AG04449 (cell line): ENCODE results near the gene ZXDB.
"Not testable (repeated sequence)": the region's sequence is repeated elsewhere in the genome, so short reads cannot be mapped to it uniquely, and the experiment has no call there.

Source experiments
- CTCF ChIA-PET: fragments of 350-600 bp; formaldehyde crosslinking; extraction: SDS; loops from one replicate; lab custom pipeline; 2021; ENCODE audit warnings: antibody characterized with exemption; lab: Yijun Ruan, JAX
- POLR2A ChIA-PET: fragments of 400-600, 350-600 bp; formaldehyde crosslinking; extraction: SDS; loops from one replicate; lab custom pipeline; 2020; ENCODE audit warnings: antibody characterized with exemption, inconsistent platforms; lab: Yijun Ruan, JAX
- DNase-seq: peaks from one replicate; pipeline ENCODE4 v3.0.0-alpha.2; 2010; ENCODE audit warnings: low read depth, low spot score
- H3K4me3 ChIP-seq: 2 replicates; pipeline ENCODE4 v1.5.1; 2011; ENCODE audit warnings: low read depth, mild to moderate bottlenecking, control low read depth, low read length
- TF ChIP-seq, protein P1 (sequence below): IDR thresholded peaks from one replicate; pipeline ENCODE4 v1.5.1; 2011; ENCODE audit warnings: mild to moderate bottlenecking, moderate library complexity, low read length, control low read depth, inconsistent platforms; ENCODE audit not compliant: insufficient read depth; ENCODE audit errors: missing control alignments

ZXDB gene

DNA sequence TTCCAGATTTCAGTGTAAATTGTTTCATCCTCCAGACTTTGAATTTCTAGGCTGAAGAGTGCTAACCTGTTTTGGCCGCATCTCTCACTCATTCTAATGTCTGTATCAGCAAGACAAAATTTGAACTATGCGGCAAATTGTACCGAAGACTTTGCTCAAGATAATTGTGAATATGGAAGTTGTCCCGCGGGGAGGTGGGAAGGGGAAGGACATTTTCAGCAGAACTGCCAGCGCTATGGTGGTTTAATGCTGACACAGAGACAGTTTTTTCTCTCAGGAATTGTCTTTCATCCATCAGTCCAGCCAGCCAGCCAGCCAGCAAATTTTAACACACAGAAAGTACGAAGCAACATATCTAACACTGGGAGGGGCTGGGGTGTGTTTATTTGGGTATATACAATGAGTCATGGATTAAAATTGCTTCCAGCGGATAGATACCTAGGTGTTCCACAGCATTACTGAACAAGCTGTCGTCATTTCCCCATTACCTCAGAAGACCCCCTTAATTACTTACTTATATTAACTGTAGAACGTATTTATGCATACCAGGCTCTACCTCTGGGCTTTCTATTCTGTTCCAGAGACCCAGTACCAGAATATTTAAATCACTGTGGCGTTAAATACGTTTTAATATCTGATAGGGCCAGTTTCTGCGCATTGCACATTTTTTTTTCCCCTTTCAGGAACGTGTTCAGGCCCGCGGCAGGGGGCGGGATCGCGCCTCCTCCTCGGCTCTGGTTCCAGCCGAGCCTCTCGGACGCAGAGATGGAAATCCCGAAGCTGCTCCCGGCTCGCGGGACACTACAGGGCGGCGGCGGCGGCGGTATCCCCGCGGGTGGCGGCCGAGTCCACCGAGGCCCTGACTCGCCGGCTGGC lies at the start of gene ZXDB:
TSS of gene ZXDB (plus strand) at position 728 of the 876 bp plus-strand sequence. CDS start at position 766, 38 bp downstream.
- CTCF ChIA-PET, POLR2A ChIA-PET, DNase-seq: not testable (repeated sequence)
- peak within 1 kb of the TSS; percentile 53 for H3K4me3 ChIP-seq

DNA sequence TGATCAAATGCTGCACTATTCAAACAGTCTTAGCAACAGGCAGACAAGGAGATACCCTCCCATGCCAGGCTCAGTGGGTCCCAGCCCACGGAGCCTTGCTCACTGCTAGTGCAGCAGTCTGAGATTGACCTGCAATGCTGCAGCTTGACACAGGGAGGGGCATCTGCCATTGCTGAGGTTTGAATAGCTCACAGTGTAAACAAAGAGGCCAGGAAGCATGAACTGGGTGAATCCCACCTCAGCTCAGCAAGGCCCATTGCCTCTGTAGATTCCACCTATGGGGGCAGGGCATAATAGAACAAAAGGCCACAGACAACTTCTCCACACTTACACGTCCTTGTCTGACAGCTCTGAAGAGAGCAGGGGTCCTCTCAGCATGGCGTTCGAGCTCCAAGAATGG lies 26.6 kb upstream of the ZXDB start:
- no peak overlapping the region for H3K4me3 ChIP-seq
- TF ChIP-seq, protein P1, sequence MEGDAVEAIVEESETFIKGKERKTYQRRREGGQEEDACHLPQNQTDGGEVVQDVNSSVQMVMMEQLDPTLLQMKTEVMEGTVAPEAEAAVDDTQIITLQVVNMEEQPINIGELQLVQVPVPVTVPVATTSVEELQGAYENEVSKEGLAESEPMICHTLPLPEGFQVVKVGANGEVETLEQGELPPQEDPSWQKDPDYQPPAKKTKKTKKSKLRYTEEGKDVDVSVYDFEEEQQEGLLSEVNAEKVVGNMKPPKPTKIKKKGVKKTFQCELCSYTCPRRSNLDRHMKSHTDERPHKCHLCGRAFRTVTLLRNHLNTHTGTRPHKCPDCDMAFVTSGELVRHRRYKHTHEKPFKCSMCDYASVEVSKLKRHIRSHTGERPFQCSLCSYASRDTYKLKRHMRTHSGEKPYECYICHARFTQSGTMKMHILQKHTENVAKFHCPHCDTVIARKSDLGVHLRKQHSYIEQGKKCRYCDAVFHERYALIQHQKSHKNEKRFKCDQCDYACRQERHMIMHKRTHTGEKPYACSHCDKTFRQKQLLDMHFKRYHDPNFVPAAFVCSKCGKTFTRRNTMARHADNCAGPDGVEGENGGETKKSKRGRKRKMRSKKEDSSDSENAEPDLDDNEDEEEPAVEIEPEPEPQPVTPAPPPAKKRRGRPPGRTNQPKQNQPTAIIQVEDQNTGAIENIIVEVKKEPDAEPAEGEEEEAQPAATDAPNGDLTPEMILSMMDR: no peak
- DNase-seq: no peak
- POLR2A ChIA-PET: no interaction called here
- CTCF ChIA-PET: no interaction called here

DNA sequence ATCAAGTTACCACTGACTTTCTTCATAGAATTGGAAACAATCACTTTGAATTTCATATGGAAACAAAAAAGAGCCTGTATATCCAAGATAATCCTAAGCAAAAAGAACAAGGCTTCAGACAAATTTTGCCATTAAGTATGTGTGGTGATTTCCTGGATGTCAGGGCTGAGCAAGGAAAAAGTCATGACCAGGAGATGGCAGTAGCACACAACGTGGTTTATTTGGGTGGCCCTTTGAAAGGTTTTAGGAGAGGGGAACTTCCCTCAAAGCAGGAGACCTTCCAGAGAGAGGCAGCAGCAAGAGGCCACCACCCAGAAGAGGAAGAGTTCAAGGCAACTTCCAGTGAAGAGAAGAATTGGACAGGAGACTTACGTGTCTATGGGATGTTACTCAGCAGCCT lies 18.1 kb upstream of the ZXDB start:
- DNase-seq: no peak
- POLR2A ChIA-PET: no interaction called here
- TF ChIP-seq, protein P1: peak; percentile 40
- no peak overlapping the region for H3K4me3 ChIP-seq
- CTCF ChIA-PET: interaction anchor here (0.7 kb wide), 1 partner anchor 19 kb away, joined by 3 read pairs; no protein-coding TSS in a partner anchor

DNA sequence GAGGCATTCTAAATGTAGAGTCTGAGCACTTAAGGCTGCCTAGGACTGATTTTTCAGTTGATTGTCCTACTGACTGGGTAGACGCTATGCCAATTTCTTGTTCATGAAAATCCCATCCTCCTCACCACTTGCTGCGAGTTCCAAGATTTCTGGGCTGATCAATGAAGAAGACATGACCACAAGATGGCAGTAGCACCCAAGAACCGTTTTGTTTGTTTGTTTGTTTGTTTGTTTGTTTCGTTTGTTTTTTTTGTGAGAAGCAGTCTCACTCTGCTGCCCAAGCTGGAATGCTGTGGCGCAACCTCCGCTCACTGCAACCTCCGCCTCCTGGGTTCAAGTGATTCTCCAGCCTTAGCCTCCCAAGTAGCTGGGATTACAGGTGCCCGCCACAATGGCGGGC lies 8.9 kb upstream of the ZXDB start:
- H3K4me3 ChIP-seq, POLR2A ChIA-PET, DNase-seq, CTCF ChIA-PET: not testable (repeated sequence)

DNA sequence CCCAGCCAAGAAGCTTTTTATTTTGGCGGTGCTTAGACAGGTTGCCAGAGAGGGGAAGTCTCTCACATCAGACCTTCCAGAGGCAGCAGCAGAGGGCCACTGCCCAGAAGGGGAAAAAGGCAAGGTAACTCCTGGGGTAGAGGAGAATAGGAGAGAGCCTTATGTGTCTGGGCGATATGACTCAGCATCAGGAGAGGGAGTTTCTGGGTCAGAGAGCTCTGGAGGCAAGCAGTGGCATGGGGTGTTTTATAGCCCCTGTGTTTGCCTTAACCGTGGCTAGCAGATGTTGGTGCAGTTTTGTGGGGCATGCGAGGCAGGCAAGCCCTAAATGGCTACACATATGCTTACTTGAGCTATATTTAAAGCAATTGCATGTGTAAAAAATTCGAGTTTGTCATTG lies 8.3 kb upstream of the ZXDB start:
- H3K4me3 ChIP-seq: no peak overlapping the region
- TF ChIP-seq, protein P1: no peak
- POLR2A ChIA-PET: no interaction called here
- no peak for DNase-seq
- CTCF ChIA-PET: no interaction called here

DNA sequence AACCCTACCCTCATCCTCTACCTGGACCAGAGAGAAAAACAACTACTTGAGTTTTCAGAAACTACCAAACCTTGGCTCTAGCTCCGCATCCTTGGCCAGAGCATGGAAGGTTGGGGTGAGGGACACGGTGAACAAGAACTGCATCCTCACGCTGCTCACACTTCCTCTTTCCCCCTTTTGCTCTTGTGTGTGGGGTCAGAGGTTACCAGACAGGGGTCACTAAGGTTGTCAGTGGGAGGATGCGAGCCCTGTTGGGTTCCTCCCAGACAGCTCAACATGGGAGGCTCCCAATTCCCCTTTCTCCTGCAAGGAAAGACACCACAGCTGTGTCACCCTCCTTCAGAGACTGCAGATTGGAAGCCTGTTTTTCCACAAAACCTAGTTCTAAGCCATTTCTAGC lies 5.5 kb upstream of the ZXDB start:
- POLR2A ChIA-PET: no interaction called here
- CTCF ChIA-PET: no interaction called here
- DNase-seq: no peak
- H3K4me3 ChIP-seq: no peak overlapping the region
- TF ChIP-seq, protein P1: no peak

DNA sequence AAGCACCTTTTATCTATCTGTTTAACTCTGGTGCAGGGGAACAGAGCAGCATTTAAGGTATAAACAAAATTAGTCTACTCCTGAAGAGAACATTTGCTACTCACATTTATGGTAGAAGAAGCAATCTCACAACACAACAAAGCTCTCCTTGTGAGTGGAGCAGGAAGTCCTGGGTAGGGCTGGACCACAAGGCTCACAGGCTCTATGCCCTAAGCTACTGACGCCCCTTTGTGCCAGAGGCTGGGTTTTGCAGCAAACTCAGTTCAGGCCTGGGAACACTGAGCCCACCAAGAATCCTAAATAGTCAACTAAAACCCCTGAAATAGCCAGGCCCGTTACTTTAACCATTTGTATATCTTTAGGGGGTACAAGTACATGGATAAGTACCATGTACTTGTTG lies 4.7 kb upstream of the ZXDB start:
- ChIA-PET CTCF (no interaction called here), POLR2A (no interaction called here)
- H3K4me3 ChIP-seq: no peak overlapping the region
- no peak for DNase-seq
- TF ChIP-seq, protein P1: no peak
